ENCODE results near the gene DCP2. TPM values are rescaled to one million over a fixed set of nuclear protein-coding genes. Genes with fewer than 3 reads are reported as not detected.

DCP2 gene
- total and polyA plus RNA-seq, 2 experiments from 2014 or later, result 17.6 to 23.9 TPM

DNA sequence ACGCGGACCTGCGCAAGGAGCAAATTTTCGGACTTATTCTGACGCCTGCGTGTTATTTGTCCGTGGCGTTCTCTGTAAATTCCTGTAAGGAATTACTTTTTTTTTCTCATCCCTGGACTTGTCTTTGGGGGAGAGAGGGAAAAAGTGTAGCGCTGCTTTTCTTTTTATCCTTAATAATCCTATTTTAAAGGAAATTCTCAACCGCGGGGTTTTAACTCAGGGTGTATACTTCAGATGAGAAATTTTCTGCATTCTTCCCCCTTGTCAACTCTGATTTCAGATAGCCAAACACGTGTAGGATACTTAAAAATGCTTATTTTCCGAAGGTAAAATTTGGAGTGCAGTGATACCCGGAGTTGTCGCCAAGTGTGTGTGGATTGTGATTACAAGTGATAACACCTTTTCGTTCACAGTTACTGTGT is 853 bp downstream of the DCP2 start:
- Histone ChIP-seq H3K36me3 (no peaks in the 10 kb centered on the region), H3K27ac (peak overlapping the region; percentile 90), H3K27me3 (no peaks in the 10 kb centered on the region), H3K4me3 (peak overlapping the region; percentile 88), H3K9me3 (ENCODE audit: low read depth) (no peaks in the 10 kb centered on the region), H3K4me1 (ENCODE audit: low read depth) (peaks cover 19% of the 10 kb centered on the region)
- DNase-seq (ENCODE audit: low read depth in 1 of 2, low spot score in 1 of 2), result no peak
- TF ChIP-seq, protein P1, sequence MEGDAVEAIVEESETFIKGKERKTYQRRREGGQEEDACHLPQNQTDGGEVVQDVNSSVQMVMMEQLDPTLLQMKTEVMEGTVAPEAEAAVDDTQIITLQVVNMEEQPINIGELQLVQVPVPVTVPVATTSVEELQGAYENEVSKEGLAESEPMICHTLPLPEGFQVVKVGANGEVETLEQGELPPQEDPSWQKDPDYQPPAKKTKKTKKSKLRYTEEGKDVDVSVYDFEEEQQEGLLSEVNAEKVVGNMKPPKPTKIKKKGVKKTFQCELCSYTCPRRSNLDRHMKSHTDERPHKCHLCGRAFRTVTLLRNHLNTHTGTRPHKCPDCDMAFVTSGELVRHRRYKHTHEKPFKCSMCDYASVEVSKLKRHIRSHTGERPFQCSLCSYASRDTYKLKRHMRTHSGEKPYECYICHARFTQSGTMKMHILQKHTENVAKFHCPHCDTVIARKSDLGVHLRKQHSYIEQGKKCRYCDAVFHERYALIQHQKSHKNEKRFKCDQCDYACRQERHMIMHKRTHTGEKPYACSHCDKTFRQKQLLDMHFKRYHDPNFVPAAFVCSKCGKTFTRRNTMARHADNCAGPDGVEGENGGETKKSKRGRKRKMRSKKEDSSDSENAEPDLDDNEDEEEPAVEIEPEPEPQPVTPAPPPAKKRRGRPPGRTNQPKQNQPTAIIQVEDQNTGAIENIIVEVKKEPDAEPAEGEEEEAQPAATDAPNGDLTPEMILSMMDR (IDR thresholded peaks at IDR 0.05; ENCODE audit: low read depth, low read length), result no peak

DNA sequence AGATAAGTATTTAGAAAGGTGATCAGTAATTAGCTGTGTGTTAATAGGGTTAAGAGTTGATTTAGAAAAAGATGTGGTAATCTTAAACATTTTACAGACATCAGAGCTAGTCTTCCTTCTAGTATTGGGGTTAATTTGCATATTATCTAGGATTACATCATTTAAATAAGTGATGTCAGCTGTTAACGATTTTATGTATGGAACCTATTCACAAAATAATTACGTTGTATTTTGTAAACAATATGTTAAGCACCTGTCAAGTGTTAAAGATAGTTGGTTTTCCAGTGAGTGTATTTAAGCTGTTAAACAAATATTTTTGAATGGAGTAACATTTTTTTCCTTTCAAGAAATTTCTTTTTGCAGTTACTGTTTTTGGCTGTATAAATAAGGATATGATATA is 2.2 kb downstream of the DCP2 start:
- peak overlapping the region; percentile 88 for H3K4me3 ChIP-seq
- no peaks in the 10 kb centered on the region for H3K27me3 ChIP-seq
- no peak overlapping the region for H3K27ac ChIP-seq
- TF ChIP-seq, protein P1 (IDR thresholded peaks at IDR 0.05; ENCODE audit: low read depth, low read length), result no peak
- H3K9me3 ChIP-seq (ENCODE audit: low read depth), result no peaks in the 10 kb centered on the region
- no peak for DNase-seq (ENCODE audit: low read depth in 1 of 2, low spot score in 1 of 2)
- peaks cover 21% of the 10 kb centered on the region for H3K4me1 ChIP-seq (ENCODE audit: low read depth)
- no peaks in the 10 kb centered on the region for H3K36me3 ChIP-seq

DNA sequence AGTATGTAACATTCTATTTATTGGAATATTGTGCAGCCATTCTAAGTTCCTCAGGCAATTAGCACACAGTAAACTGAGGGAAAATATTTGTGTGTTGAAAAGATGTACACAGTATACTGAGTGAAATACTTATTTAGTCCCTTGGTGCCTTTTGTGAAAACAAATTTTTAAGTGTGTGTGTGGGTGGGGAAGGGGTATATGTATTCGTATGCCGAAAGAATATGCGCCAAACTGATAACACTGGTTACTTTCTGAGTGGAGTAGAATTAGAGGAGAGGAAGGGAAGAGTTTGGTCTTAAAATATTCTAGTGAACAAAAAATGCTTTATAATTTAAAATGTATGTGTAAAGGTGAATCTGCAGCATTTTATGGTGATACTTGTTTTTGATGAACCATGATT is 3.1 kb downstream of the DCP2 start:
- no peak for DNase-seq (ENCODE audit: low read depth in 1 of 2, low spot score in 1 of 2)
- peaks cover 25% of the 10 kb centered on the region for H3K4me1 ChIP-seq (ENCODE audit: low read depth)
- no peaks in the 10 kb centered on the region for H3K27me3 ChIP-seq
- H3K36me3 ChIP-seq, result no peaks in the 10 kb centered on the region
- TF ChIP-seq, protein P1 (IDR thresholded peaks at IDR 0.05; ENCODE audit: low read depth, low read length), result no peak
- H3K27ac ChIP-seq, result no peak overlapping the region
- no peak overlapping the region for H3K4me3 ChIP-seq
- H3K9me3 ChIP-seq (ENCODE audit: low read depth), result no peaks in the 10 kb centered on the region

DNA sequence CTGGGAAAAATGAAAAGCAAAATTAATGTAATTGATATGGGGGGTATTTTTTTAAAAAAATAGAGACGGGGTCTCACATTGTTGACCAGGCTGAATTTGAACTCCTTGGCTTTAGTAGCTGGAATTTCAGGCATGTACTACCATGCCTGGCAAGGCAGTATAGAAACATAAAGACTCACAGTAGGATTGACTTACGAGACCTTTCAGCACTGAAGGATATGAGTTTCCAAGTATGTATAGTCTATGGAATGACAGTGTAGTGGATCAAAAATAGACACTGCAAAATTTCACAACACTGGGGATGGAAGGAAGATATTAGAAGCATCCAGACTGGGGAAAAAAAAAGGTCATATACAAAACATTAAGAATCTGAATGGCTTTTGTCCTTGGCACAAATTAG is 6.8 kb downstream of the DCP2 start:
- H3K9me3 ChIP-seq (ENCODE audit: low read depth), result no peaks in the 10 kb centered on the region
- no peaks in the 10 kb centered on the region for H3K36me3 ChIP-seq
- no peak overlapping the region for H3K4me3 ChIP-seq
- H3K27me3 ChIP-seq, result no peaks in the 10 kb centered on the region
- TF ChIP-seq, protein P1 (IDR thresholded peaks at IDR 0.05; ENCODE audit: low read depth, low read length), result no peak
- no peak for DNase-seq (ENCODE audit: low read depth in 1 of 2, low spot score in 1 of 2)
- H3K27ac ChIP-seq, result peak overlapping the region; percentile 65
- peaks cover 22% of the 10 kb centered on the region for H3K4me1 ChIP-seq (ENCODE audit: low read depth)

DNA sequence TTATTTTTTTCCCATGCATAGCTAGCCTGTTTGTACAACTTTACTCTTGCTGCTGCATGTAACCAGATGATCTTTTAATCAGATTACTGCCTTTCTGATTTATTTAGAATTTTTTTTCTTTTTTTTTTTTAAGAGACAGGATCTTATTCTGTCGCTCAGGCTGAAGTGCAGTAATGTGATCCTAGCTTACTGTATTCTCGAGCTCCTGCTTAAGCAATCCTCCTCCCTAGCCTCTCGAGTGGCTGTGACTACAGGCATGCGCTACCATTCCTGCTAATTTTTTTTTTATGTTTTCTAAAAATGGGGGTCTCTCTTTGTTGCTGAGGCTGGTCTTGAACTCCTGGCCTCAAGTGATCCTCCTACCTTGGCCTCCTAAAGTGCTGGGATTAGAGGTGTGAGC is 9.6 kb downstream of the DCP2 start:
- Histone ChIP-seq H3K9me3 (ENCODE audit: low read depth) (no peaks in the 10 kb centered on the region), H3K27ac (no peak overlapping the region), H3K36me3 (no peaks in the 10 kb centered on the region), H3K4me3 (no peak overlapping the region), H3K27me3 (no peaks in the 10 kb centered on the region), H3K4me1 (ENCODE audit: low read depth) (peaks cover 5% of the 10 kb centered on the region)
- no peak for DNase-seq (ENCODE audit: low read depth in 1 of 2, low spot score in 1 of 2)
- TF ChIP-seq, protein P1 (IDR thresholded peaks at IDR 0.05; ENCODE audit: low read depth, low read length), result no peak

Data from cardiac muscle cell (in vitro differentiated cells and primary cell).